Fibroblast of pulmonary artery (primary cell): Measurements from ENCODE around the gene CSMD2.

Experiments used
- DNase-seq: peaks from one replicate; pipeline ENCODE4 v3.0.0-alpha.2; 2010; ENCODE audit warnings: low read depth
- H3K4me3 ChIP-seq: replicated peaks from 2 replicates; pipeline ENCODE4 v1.5.1; 2011; ENCODE audit warnings: low read depth, mild to moderate bottlenecking, control low read depth, low read length, moderate library complexity
- CTCF ChIP-seq: IDR thresholded peaks from 2 replicates; pipeline ENCODE4 v1.5.1; 2011; ENCODE audit warnings: mild to moderate bottlenecking, control low read depth, low read length, inconsistent platforms; ENCODE audit errors: missing control alignments

CSMD2 gene

GRCh38 chr1:33654267-33654834 is 510.7 kb downstream of the CSMD2 start:
- peak; percentile 4 for TF ChIP-seq CTCF
- DNase-seq: peak; percentile 3
- H3K4me3 ChIP-seq: no peak overlapping the region

- no peak overlapping the region for H3K4me3 ChIP-seq
- no peak for TF ChIP-seq CTCF
- no peak for DNase-seq
These were observed 511.8 kb downstream of the CSMD2 start for GRCh38 chr1:33653226-33653625.

- no peak for DNase-seq
- no peak overlapping the region for H3K4me3 ChIP-seq
- no peak for TF ChIP-seq CTCF
These were observed 514.3 kb downstream of the CSMD2 start for GRCh38 chr1:33650708-33651107.

- no peak overlapping the region for H3K4me3 ChIP-seq
- TF ChIP-seq CTCF: no peak
- no peak for DNase-seq
These were observed 515.3 kb downstream of the CSMD2 start for GRCh38 chr1:33649759-33650158.

GRCh38 chr1:33643216-33643615 is 521.8 kb downstream of the CSMD2 start:
- no peak overlapping the region for H3K4me3 ChIP-seq
- DNase-seq: no peak
- no peak for TF ChIP-seq CTCF

- peak; percentile 34 for TF ChIP-seq CTCF
- peak; percentile 8 for DNase-seq
- no peak overlapping the region for H3K4me3 ChIP-seq
These were observed 523.8 kb downstream of the CSMD2 start for GRCh38 chr1:33641104-33641830.
